Right cardiac atrium (tissue), 5 donors: ENCODE results near the gene RPL14. TPM values are rescaled to one million over a fixed set of nuclear protein-coding genes. Genes with fewer than 3 reads are reported as not detected.

Experiments used
- ATAC-seq, 2 donors: fragments of 200-7000 bp; cut with Tn5 transposase; one replicate each; pipeline versions ENCODE4 v1.8.0 to v1.9.1; 2020; ENCODE audit warnings: moderate library complexity in 2 of 2, mild to moderate bottlenecking in 1 of 2
- DNase-seq, 3 donors: peaks; one replicate each; pipeline ENCODE4 v3.0.0-alpha.2; 2020
- H3K27ac ChIP-seq: one replicate; pipeline ENCODE4 v1.5.1; 2013; ENCODE audit warnings: mild to moderate bottlenecking, low read length, control low read depth, moderate library complexity
- H3K27me3 ChIP-seq: one replicate; pipeline ENCODE4 v1.6.1; 2013; ENCODE audit not compliant: control insufficient read depth, insufficient read depth
- H3K4me1 ChIP-seq: one replicate; pipeline ENCODE4 v1.6.1; 2013; ENCODE audit warnings: low read length; ENCODE audit not compliant: control insufficient read depth, insufficient read depth
- H3K4me3 ChIP-seq: one replicate; pipeline ENCODE4 v1.5.1; 2013; ENCODE audit warnings: low read length, control low read depth
- H3K9me3 ChIP-seq: one replicate; pipeline ENCODE4 v1.6.1; 2013; ENCODE audit warnings: low read length; ENCODE audit not compliant: control insufficient read depth
- WGBS: extraction: QIAGEN DNeasy Blood & Tissue Kit; methylation state at CpG from one replicate; pipeline ENCODE4 v1.1.7; 2013; 5-methylcytosine and 5-hydroxymethylcytosine counted together
- intact Hi-C, 4 donors: fragments of 100-400 bp; cut with DNase I; formaldehyde crosslinking; loops; one replicate each; pipeline versions ENCODE4 v1.11.0 to v1.14.0; 2022 to 2023
- polyA plus RNA-seq: library from polyadenylated mRNA; stranded (reverse); fragments of 200-250 nt; gene quantifications from one replicate; pipeline ENCODE4 v1.2.3, GENCODE V29; 2013
- total RNA-seq, 4 donors: library from RNA; stranded (reverse); fragmentation: NEBNext Ultra II Directional; extraction: Animal tissue kit (Norgen Biotek cat#: 25700); gene quantifications; one replicate each; pipeline ENCODE4 v1.2.1, GENCODE V29; 2021
- donor health status: healthy with polysubstance abuse.
- donor health status: DM: no; HTN: yes; CAD: no.
- donor health status: DM: no; HTN: no; CAD: no.
- donor health status: DM: no; HTN: yes; CAD: no; lungs with severe emphysema.
- donor health status: DM: yes; HTN: yes; CAD: no.

Gene RPL14
- total and polyA plus RNA-seq, 5 donors = 895 to 1,161 (median 1,107) TPM

DNA sequence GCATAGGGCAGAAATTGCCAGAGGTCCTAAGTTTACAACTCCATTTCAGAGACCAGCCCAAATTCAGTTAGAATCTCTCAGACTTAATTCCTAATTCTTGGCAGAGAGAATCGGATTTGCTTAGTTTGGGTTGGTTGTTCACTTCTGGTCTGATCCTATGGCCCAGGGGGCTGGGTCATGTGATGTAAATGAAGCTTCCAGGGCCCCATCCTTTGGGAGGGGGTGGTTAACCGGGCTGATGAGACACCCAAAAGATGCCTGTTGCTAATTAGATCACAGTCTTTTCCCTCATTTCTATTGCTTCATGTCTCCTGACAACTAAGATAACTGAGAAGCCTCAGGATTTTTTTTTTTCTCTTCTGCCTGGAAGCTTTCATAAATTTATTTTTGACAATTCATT is 37.6 kb downstream of the RPL14 start:
- no peaks in the 10 kb centered on the region for H3K9me3 ChIP-seq
- H3K4me1 ChIP-seq = no peaks in the 10 kb centered on the region
- WGBS = 44% methylated on average over 2 of the region's 2 CpGs
- no peak overlapping the region for H3K4me3 ChIP-seq
- no peaks in the 10 kb centered on the region for H3K27me3 ChIP-seq
- DNase-seq (no peak), ATAC-seq (no peak)
- no peak overlapping the region for H3K27ac ChIP-seq
- intact Hi-C loops = no loop called here

DNA sequence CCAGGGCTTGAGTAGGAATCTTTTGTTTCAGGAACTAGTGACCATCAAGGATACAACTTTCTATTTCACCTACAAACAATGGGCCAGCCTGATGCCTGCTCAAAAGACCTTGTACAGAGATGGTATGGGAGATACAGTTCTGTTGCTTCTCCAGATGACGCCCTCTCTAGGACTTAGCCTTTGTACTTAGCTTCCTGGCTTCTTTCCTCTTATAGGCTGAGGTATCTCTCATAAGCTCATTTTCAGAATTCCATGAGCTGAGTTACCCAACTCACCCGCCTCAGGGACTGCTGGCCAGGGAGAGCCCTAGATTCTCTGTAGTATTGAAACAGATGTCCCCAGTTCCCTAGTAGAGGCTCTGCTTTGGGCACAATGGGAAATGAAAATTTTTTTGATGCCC is 40.1 kb downstream of the RPL14 start:
- 92% methylated on average over 2 of the region's 2 CpGs for WGBS
- ATAC-seq = no peak
- Histone ChIP-seq H3K27me3 (no peaks in the 10 kb centered on the region), H3K27ac (no peak overlapping the region), H3K4me1 (no peaks in the 10 kb centered on the region), H3K4me3 (no peak overlapping the region), H3K9me3 (no peaks in the 10 kb centered on the region)
- no peak for DNase-seq
- intact Hi-C loops = no loop called here

DNA sequence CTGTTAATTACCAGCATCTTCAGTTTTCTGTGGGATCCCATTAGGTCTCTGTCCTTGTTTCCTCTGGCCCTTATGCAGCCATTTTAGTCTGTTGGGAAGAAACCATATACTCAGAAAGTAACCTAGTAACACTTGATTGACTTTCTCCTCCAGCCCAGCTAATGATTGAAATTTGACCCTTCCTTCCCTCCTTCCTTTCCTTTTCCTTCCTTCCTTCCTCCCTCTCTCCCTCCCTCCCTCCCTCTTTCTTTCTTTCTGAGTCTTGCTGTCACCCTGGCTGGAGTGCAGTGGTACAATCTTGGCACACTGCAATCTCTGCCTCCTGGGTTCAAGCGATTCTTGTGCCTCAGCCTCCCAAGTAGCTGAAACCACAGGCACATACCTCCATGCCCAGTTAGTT is 42.8 kb downstream of the RPL14 start:
- Histone ChIP-seq H3K27me3 (no peaks in the 10 kb centered on the region), H3K9me3 (no peaks in the 10 kb centered on the region), H3K4me3 (no peak overlapping the region), H3K27ac (no peak overlapping the region), H3K4me1 (peaks cover 3% of the 10 kb centered on the region)
- 93% methylated on average over 1 of the region's 1 CpG for WGBS
- ATAC-seq (no peak), DNase-seq (no peak)
- intact Hi-C loops = no loop called here

DNA sequence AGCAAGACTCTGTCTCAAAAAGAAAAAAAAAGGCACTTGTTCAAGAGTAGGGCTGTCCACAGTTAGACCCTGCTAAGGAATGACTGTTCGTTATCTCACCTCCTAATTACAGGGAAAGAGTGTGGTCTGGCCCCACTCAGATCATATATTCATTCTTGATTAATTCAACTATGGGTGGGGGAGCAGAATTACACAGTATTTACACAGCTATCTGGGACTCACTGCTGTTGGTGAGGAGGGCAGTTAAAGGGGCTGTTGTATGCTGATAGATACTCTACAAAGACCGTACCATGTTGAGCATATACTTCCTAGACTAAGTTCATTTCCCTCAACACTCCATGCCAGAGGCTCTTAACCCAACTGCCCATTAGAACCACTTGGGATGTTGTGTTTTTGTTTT is 44.9 kb downstream of the RPL14 start:
- no peak overlapping the region for H3K4me3 ChIP-seq
- no peaks in the 10 kb centered on the region for H3K9me3 ChIP-seq
- H3K27me3 ChIP-seq = no peaks in the 10 kb centered on the region
- no peak overlapping the region for H3K27ac ChIP-seq
- peaks cover 3% of the 10 kb centered on the region for H3K4me1 ChIP-seq
- DNase-seq (no peak), ATAC-seq (no peak)
- intact Hi-C loops = no loop called here
- 80% methylated on average over 2 of the region's 2 CpGs for WGBS

DNA sequence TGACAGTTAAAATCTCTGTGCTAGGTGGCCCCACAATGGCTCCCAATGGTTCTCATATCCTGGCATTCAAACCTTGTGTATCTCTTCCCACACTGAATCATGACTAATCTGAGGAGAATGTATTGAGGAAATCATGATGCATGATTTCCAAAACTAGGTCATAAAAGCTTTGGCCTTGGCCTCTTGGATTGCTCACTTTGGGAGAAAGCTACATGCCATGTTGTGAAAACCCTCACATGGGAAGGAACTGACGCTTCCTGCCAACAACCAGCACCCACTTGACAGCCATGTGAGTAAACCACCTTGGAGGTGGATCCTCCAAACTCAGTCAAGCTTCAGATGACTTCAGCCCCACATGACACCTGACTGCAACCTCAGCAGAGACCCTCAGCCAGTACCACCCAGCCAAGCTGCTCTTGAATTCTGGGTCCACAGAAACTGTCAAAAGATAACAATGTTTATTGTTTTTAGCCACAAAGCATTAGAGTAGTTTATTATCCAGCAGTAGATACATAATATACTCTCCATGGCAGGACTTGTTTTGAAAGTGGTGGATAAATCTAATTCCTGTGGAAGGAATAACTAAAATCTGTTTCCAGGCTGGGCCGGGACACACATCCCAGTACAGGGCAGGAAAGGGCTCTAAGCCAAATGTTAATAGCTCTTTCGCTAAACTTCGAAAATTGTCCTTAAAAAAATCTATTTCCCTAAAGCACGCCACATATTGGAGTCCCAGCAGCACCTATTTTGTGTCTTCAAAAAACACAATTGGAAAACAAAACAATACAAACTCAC is 47.7 kb downstream of the RPL14 start:
- DNase-seq (peak in 1 of 3 donors; percentile 19), ATAC-seq (peak; percentile 36 to 75)
- H3K27me3 ChIP-seq = no peaks in the 10 kb centered on the region
- peaks cover 3% of the 10 kb centered on the region for H3K4me1 ChIP-seq
- no peaks in the 10 kb centered on the region for H3K9me3 ChIP-seq
- no peak overlapping the region for H3K27ac ChIP-seq
- WGBS = 60% methylated on average over 5 of the region's 5 CpGs
- intact Hi-C loops = no loop called here
- no peak overlapping the region for H3K4me3 ChIP-seq

DNA sequence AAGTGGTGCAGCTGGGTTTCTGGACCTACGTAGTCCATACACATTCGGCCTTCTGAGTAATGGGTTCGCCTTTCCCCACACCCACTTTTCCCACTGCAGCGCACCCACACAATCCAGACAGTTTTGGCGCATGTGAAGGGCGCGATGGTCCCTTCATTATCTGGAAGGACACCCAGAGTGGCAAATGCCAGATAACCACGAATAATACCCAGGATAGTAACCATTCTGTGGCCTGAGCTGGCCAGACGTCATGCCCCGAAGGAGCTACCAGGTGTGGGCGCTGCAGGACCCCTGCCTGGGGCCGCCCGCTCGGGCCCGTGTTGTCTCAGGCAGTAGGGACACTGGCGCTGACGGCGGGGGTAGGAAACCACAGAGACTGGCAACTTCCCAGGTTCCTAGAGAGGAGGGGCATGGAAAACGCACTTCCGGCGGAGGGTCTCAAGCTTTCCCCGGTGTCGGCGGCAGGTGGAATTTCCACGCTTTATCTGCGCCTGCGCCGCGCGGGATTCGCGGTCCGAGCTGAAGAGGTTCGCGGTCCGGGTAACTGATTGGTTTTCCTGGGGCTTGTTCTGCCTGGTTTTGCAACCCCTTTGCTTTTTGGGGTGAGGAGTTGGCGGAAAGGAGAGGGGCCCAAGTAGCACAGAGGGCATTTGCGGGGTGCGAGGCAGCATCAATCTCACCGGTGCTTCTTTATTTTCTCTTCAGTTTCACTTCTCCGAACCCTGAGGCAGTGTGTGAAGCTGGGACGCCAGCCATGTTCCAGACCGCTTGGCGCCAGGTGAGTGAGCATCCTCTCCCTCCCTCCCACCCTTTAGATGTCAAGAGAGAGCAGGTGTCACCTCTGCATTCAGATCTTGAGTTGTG is 48.7 kb downstream of the RPL14 start, which contains the start of gene ZNF620:
Gene ZNF620, plus strand, starts transcription at position 441 of the 864 bp plus-strand sequence. Its CDS starts 314 bp downstream, at position 755.
- H3K27me3 ChIP-seq = no peaks in the 10 kb centered on the region
- peak within 1 kb of the TSS; percentile 82 for H3K4me3 ChIP-seq
- DNase-seq (peak; percentile 80 to 90 (median 87)), ATAC-seq (peak; percentile 94 to 96)
- intact Hi-C loops = no loop called here
- no peaks in the 10 kb centered on the region for H3K9me3 ChIP-seq
- 6% methylated on average over 44 of the region's 44 CpGs for WGBS
- peaks cover 3% of the 10 kb centered on the region for H3K4me1 ChIP-seq
- H3K27ac ChIP-seq = peak within 1 kb of the TSS; percentile 83

DNA sequence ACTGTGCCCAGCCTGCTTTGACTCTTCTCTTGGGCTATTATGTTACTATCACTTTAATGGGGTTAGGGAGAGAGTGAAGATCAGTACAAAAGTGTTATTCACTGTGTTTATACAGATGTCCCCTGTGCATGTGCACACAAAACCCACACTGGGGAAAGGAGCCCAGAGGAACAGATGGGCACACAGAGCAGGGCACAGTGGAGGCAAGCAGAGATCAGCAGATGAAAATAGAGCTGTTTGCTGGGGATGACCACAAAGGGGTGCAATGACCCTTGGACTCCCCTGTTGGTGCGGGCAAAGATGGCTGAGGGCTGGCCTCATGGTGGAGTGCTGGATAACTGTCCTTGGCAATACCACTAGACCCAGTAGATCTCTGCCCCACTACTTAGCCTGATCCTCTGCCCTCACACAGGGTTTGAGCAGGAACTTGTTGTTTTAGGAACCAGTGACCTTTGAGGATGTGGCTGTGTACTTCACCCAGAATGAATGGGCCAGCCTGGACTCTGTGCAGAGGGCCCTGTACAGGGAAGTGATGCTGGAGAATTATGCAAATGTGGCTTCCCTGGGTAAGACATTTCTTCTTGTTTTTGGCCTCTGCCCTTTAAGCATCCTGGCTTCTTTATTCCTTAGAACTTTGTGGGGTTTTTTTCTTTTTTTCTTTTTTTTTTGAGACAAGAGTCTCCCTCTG is 54.0 kb downstream of the RPL14 start:
- no peak for ATAC-seq
- no peaks in the 10 kb centered on the region for H3K4me1 ChIP-seq
- no peak overlapping the region for H3K4me3 ChIP-seq
- intact Hi-C loops = no loop called here
- no peaks in the 10 kb centered on the region for H3K27me3 ChIP-seq
- no peak for DNase-seq
- no peak overlapping the region for H3K27ac ChIP-seq
- WGBS = 97% methylated on average over 1 of the region's 1 CpG
- H3K9me3 ChIP-seq = no peaks in the 10 kb centered on the region

DNA sequence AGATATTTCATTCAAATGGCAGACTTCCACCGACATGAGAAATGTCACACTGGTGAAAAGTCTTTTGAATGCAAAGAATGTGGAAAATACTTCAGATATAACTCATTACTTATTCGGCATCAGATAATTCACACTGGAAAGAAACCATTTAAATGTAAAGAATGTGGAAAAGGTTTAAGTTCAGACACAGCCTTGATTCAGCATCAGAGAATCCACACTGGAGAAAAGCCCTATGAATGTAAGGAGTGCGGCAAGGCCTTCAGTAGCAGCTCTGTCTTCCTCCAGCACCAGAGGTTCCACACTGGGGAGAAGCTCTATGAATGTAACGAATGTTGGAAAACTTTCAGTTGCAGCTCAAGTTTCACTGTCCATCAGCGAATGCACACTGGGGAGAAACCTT is 59.1 kb downstream of the RPL14 start:
- Histone ChIP-seq H3K9me3 (no peaks in the 10 kb centered on the region), H3K4me3 (no peak overlapping the region), H3K27ac (no peak overlapping the region), H3K27me3 (no peaks in the 10 kb centered on the region), H3K4me1 (no peaks in the 10 kb centered on the region)
- ATAC-seq (no peak), DNase-seq (no peak)
- 62% methylated on average over 5 of the region's 5 CpGs for WGBS
- intact Hi-C loops = no loop called here

DNA sequence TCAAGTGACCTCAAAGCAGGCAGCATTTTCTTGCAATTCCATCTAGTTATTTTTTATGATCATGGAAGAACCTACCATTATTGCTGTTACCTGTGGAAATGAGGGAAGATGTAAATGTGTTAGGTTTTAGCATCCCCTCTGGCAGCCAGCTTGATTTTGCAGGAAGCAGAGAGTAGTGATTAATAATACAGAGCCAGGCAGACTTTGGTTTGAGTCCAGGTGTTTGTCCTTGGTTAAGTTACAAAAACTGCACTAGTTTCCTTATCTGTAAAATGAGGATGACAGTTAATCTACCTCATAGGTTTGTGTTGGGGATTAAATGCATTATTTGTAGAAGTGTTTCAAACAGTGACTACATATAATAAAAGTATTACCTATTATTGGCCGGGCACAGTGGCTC is 60.9 kb downstream of the RPL14 start:
- intact Hi-C loops = no loop called here
- 95% methylated on average over 1 of the region's 1 CpG for WGBS

More for the DNA sequence above, 60.9 kb downstream of the RPL14 start:
- H3K27ac ChIP-seq = no peak overlapping the region
- ATAC-seq (no peak), DNase-seq (no peak)
- H3K9me3 ChIP-seq = no peaks in the 10 kb centered on the region
- H3K4me1 ChIP-seq = no peaks in the 10 kb centered on the region
- no peak overlapping the region for H3K4me3 ChIP-seq
- no peaks in the 10 kb centered on the region for H3K27me3 ChIP-seq
